Bronchial epithelial cell (primary cell): Measurements from ENCODE around the gene IFT81. TPM values are rescaled to one million over a fixed set of nuclear protein-coding genes. Genes with fewer than 3 reads are reported as not detected.

Experiments
- DNase-seq: peaks from one replicate; pipeline ENCODE4 v3.0.0-alpha.2; 2010; ENCODE audit warnings: low read depth
- FAIRE-seq: peaks from 2 replicates; lab custom pipeline; 2011; peaks lifted over from hg19 to GRCh38; lab: Jason Lieb, UNC
- H3K27me3 ChIP-seq: 2 replicates; pipeline ENCODE4 v1.5.1; 2011; ENCODE audit warnings: low read length; ENCODE audit not compliant: control insufficient read depth, insufficient read depth
- H3K36me3 ChIP-seq: 2 replicates; pipeline ENCODE4 v1.5.1; 2011; ENCODE audit warnings: low read length; ENCODE audit not compliant: control insufficient read depth, insufficient read depth
- H3K4me3 ChIP-seq: 2 replicates; pipeline ENCODE4 v1.5.1; 2011; ENCODE audit warnings: mild to moderate bottlenecking, low read depth, low read length, control low read depth
- total RNA-seq: library from RNA; depleted of rRNA; stranded (reverse); fragments of >200 nt; gene quantifications from 2 replicates; pipeline ENCODE4 v1.2.1, GENCODE V29; 2014
- TF ChIP-seq, protein P1 (sequence below): IDR thresholded peaks from 2 replicates; pipeline ENCODE4 v1.5.1; 2011; ENCODE audit warnings: mild to moderate bottlenecking, moderate library complexity, low read length, control low read depth, inconsistent platforms; ENCODE audit not compliant: insufficient read depth, severe bottlenecking

The IFT81 gene, protein sequence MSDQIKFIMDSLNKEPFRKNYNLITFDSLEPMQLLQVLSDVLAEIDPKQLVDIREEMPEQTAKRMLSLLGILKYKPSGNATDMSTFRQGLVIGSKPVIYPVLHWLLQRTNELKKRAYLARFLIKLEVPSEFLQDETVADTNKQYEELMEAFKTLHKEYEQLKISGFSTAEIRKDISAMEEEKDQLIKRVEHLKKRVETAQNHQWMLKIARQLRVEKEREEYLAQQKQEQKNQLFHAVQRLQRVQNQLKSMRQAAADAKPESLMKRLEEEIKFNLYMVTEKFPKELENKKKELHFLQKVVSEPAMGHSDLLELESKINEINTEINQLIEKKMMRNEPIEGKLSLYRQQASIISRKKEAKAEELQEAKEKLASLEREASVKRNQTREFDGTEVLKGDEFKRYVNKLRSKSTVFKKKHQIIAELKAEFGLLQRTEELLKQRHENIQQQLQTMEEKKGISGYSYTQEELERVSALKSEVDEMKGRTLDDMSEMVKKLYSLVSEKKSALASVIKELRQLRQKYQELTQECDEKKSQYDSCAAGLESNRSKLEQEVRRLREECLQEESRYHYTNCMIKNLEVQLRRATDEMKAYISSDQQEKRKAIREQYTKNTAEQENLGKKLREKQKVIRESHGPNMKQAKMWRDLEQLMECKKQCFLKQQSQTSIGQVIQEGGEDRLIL
- 5.8 and 9.5 TPM in 2 replicates for total RNA-seq

DNA sequence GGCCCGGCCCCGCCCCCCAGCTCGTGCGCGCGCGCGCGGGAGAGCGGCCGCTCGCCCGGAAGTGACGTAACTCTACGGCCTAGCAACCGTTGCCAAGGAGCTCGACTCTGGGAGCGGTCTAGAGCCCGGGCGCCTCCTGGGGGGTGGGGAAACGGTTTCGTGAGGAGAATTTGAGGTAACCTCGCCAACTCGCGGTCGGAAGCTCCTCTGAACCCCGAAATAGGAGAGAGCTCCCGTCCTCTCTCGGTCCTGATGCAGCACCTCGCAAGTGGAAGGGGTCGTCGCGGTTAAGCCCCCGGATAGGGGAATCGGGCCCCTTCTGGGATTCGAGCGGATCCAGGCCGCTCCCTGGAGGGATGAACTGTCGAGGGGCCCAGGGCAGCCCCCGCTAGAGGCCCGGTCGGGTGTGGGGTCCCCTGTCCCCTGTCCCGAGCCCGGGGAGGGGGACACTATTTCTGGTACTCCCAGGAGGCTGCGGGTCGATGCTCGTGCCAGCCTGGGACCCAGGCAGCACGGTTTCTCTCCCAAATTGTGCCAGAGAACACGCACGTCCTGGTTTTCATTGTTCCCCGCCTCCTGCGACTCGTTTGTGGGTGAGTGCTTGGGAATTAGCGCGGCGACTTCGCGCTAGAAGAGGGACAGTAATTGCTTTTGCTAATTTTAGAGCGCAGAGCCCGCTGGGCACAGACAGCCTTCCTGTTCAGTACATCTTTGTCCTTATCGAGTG, at the start of gene IFT81:
TSS of gene IFT81 (plus strand) at position 89 of the 727 bp plus-strand sequence. CDS start 3,024 bp downstream, outside the sequence.
- Histone ChIP-seq H3K27me3 (no peaks in the 10 kb centered on the region), H3K4me3 (peak within 1 kb of the TSS; percentile 96), H3K36me3 (no peaks in the 10 kb centered on the region)
- DNase-seq (peak; percentile 77), FAIRE-seq (no peak)
- TF ChIP-seq, protein P1, sequence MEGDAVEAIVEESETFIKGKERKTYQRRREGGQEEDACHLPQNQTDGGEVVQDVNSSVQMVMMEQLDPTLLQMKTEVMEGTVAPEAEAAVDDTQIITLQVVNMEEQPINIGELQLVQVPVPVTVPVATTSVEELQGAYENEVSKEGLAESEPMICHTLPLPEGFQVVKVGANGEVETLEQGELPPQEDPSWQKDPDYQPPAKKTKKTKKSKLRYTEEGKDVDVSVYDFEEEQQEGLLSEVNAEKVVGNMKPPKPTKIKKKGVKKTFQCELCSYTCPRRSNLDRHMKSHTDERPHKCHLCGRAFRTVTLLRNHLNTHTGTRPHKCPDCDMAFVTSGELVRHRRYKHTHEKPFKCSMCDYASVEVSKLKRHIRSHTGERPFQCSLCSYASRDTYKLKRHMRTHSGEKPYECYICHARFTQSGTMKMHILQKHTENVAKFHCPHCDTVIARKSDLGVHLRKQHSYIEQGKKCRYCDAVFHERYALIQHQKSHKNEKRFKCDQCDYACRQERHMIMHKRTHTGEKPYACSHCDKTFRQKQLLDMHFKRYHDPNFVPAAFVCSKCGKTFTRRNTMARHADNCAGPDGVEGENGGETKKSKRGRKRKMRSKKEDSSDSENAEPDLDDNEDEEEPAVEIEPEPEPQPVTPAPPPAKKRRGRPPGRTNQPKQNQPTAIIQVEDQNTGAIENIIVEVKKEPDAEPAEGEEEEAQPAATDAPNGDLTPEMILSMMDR: no peak

DNA sequence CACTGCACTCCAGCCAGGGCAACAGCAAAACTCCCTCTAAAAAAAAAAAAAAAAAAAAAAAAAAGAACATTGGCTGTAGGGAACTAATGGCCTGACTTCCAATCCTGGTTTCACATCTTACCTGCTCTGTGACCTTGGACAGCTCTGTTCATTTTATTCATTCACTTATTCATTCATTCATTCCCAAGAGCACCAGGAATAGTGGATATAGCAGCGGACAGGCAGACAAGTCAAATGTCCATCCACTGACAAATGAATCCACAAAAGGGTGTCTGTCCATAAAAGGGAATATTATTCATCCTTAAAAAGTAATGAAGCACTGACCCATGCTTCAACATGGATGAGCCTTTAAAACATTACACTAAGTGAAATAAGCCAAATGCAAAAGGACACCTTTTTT, 48.3 kb upstream of the IFT81 start:
- DNase-seq: no peak
- Histone ChIP-seq H3K36me3 (no peaks in the 10 kb centered on the region), H3K4me3 (no peak overlapping the region), H3K27me3 (peaks cover 2% of the 10 kb centered on the region)
- TF ChIP-seq, protein P1: no peak
- no peak for FAIRE-seq

DNA sequence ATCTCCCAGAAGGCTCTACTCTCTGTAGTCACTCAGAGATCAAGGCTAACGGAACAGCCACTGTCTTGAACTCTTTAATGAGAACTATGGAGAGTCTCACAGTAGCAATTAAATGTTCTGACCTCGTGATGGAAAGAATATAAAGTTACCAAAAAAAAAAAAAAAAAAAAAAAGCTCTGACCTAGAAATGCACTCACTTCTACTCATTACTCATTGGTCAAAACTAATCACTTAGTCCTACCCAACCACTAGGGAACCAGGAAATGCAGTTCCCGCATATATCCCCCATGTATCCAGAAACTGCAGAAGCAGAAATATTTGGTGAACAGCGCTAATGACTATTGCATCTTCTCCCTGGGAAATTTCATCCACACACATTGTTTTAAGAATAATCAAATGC, 46.4 kb upstream of the IFT81 start:
- TF ChIP-seq, protein P1: no peak
- Histone ChIP-seq H3K36me3 (no peaks in the 10 kb centered on the region), H3K4me3 (no peak overlapping the region), H3K27me3 (peaks cover 2% of the 10 kb centered on the region)
- DNase-seq: no peak
- FAIRE-seq: no peak

DNA sequence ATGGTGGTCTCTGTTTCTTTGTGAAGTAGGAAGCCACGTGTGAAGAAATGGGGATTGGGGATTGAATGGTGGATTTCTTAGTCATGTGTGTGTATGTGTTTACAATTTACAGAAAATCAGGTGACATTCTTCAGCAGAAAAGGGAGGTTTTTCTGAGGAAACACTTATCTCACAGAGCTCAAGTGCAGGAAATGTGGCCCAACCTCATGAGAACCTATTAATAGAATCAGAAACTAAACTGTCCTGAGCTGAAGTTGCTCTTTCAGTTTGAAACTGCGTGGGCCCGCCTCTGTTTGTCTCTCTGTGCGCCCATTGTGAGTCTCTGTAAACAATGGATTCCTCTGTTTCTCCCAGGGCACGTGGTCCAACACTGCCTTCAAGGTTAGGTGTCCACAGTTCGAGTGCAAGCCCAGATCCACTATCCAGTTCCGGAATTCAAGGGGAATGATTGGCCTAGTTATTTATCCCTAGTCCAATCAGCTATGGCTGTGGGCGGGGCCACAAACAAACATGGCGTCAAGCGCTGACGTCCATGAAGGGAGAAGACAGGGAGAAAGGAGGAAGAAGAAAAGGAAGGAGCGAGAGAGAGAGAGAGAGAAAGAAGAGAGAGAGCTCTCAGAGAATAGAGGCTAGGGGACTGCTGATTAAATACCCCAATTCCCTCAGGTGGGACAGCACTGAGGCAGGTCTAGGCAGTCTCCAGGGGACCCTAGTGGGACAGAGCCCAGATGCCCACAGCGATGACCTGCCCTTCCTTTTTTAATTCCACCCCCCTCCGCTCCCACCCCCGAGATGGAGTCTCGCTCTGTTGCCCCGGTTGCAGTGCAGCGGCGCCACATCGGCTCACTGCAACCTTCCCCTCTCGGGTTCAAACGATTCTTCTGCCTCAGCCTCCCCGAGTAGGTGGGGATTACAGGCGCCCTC, 44.4 kb upstream of the IFT81 start:
- H3K36me3 ChIP-seq: no peaks in the 10 kb centered on the region
- no peak overlapping the region for H3K4me3 ChIP-seq
- FAIRE-seq (no peak), DNase-seq (no peak)
- H3K27me3 ChIP-seq: no peaks in the 10 kb centered on the region
- TF ChIP-seq, protein P1: no peak

DNA sequence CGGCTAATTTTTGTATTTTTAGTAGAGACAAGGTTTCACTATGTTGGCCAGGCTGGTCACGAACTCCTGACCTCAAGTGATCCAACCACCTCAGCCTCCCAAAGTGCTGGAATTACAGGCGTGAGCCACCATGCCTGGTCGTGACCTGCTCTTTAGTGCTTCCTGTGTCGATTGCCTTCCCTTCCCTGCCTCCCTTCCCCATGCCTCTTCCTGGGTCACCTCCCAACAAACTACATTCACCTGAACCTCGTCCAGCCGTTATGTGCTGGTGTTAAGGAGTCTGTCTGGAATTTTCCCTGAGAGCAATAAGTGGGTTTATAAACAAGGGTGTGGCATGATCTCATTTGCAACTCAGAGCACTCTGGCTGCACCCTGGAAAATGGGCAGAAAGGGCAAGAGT, 43.7 kb upstream of the IFT81 start:
- DNase-seq: no peak
- no peak for FAIRE-seq
- Histone ChIP-seq H3K36me3 (no peaks in the 10 kb centered on the region), H3K27me3 (no peaks in the 10 kb centered on the region), H3K4me3 (no peak overlapping the region)
- TF ChIP-seq, protein P1: no peak
